Epithelial cell of esophagus (primary cell): ENCODE results near the gene RNF217.

Source experiments
- DNase-seq: peaks from one replicate; pipeline ENCODE4 v3.0.0; 2010; ENCODE audit warnings: low read depth
- H3K4me3 ChIP-seq: 2 replicates; pipeline ENCODE4 v1.5.1; 2011; ENCODE audit warnings: mild to moderate bottlenecking, low read length, control low read depth
- CTCF ChIP-seq: IDR thresholded peaks from 2 replicates; pipeline ENCODE4 v1.5.1; 2011; ENCODE audit warnings: low read depth, mild to moderate bottlenecking, low read length, control low read depth, inconsistent platforms; ENCODE audit not compliant: insufficient read depth; ENCODE audit errors: missing control alignments

Gene RNF217

DNA sequence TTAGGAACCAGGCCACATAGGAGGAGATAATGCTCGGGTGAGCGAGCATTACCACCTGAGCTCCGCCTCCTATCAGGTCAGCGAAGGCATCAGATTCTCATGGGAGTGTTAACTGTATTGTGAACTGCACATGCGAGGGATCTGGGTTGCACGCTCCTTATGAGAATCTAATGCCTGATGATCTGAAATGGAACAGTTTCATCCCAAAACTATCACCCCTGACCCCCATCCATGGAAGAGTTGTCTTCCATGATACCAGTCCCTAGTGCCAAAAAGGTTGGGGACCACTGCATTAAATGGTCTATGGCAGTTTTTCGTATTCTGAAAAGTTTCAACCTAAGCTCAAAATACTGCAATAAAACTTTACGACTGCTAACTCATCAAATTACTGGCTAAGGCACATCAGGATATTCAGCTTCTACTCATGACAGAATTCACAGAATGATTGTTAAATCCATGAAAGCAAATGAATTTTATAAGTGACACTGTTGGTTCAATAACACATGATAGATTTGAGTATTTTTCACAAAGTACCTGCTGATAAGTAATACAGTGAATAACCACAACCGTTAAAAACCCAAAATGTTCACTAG, 25.9 kb downstream of the RNF217 start:
- no peak for DNase-seq
- no peak overlapping the region for H3K4me3 ChIP-seq
- TF ChIP-seq CTCF, result no peak

- no peak for DNase-seq
- TF ChIP-seq CTCF, result no peak
- no peak overlapping the region for H3K4me3 ChIP-seq
These were observed 27.1 kb downstream of the RNF217 start for GRCh38 chr6:124989136-124989983.

DNA sequence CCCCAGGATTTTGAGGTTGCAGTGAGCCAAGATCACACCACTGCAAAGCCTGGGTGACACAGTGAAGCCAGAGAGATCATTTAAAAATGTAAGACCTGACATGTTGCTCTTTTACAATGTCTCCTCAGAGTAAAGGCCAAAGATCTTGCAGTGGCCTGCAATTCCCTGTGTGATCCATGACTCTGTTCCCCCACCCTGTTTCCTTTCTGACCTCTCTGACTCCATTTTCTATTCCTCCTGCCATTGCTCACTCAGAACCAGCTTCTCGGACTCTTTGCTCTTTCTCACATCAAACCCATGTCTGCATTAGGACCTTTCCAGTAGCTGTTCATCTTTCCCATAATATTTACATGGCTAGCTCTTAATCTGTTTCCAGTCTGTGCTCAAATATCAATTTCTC, 28.8 kb downstream of the RNF217 start:
- no peak overlapping the region for H3K4me3 ChIP-seq
- no peak for DNase-seq
- no peak for TF ChIP-seq CTCF

DNA sequence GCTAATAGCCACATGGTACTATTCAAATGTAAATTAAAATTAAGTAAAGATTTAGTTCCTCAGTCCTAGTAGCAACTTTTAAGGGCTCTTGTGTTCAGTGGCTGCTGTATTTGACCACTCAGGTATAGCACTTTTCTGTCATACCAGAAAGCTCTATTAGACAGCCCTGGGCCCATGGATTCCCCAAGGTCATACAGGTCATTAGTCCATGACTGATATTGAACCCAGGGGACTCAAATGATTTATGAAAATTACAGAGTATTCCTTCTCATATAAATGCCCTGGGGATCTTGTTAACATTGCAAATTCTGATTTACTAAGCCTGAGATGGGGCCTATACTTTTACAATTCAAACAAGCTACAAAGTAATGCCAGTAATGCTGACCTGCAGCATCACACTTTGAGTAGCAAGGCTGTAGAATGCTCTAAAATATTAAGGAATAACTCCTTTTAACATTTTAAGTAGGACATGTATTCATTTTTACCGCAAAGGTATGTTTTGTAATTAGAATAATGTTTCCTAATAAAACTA, 29.6 kb downstream of the RNF217 start:
- TF ChIP-seq CTCF, result no peak
- no peak for DNase-seq
- H3K4me3 ChIP-seq, result no peak overlapping the region

- no peak for TF ChIP-seq CTCF
- H3K4me3 ChIP-seq, result no peak overlapping the region
- DNase-seq, result peak; percentile 41
These were observed 31.1 kb downstream of the RNF217 start for GRCh38 chr6:124993327-124993726.

GRCh38 chr6:124994648-124995047, 32.4 kb downstream of the RNF217 start:
- TF ChIP-seq CTCF, result no peak
- H3K4me3 ChIP-seq, result no peak overlapping the region
- no peak for DNase-seq
